Cardiac muscle cell (in vitro differentiated cells and primary cell): Measurements from ENCODE around the gene LIMS1. TPM values are rescaled to one million over a fixed set of nuclear protein-coding genes. Genes with fewer than 3 reads are reported as not detected.
A peak's percentile ranks its signal among the peaks of the same experiment; 100 is the strongest.
"Not testable (repeated sequence)": the region's sequence is repeated elsewhere in the genome, so short reads cannot be mapped to it uniquely, and the experiment has no call there.

Experiments
- DNase-seq, 2 donors: peaks; one replicate each; pipeline versions ENCODE4 v3.0.0 to v3.0.0-alpha.2; 2010 to 2017; ENCODE audit warnings: low read depth in 1 of 2, low spot score in 1 of 2
- H3K27ac ChIP-seq: fragments of 200-600 bp; sonication (generic); 2 replicates; pipeline ENCODE4 v1.5.1; 2016
- H3K27me3 ChIP-seq: fragments of 200-600 bp; sonication (generic); 2 replicates; pipeline ENCODE4 v1.6.0; 2016; ENCODE audit warnings: control low read depth
- H3K36me3 ChIP-seq: fragments of 200-600 bp; sonication (generic); 2 replicates; pipeline ENCODE4 v1.5.1; 2016; ENCODE audit warnings: control low read depth
- H3K4me1 ChIP-seq: fragments of 200-600 bp; sonication (generic); 2 replicates; pipeline ENCODE4 v1.8.1; 2017; ENCODE audit warnings: low read depth, mild to moderate bottlenecking, mixed run types
- H3K4me3 ChIP-seq: fragments of 200-600 bp; sonication (generic); 2 replicates; pipeline ENCODE4 v1.5.1; 2016; ENCODE audit warnings: mild to moderate bottlenecking
- H3K9me3 ChIP-seq: fragments of 200-600 bp; sonication (generic); 2 replicates; pipeline ENCODE4 v1.5.1; 2017; ENCODE audit warnings: low read depth, mild to moderate bottlenecking, control low read depth
- CTCF ChIP-seq: IDR thresholded peaks from 2 replicates; pipeline ENCODE4 v1.5.1; 2012; ENCODE audit warnings: low read depth, mild to moderate bottlenecking, low read length
- polyA plus RNA-seq: library from polyadenylated mRNA; unstranded; fragments of >200 nt; fragmentation: Nextera tagmentation; extraction: Ambion mirVana; gene quantifications from 2 replicates; pipeline ENCODE4 v1.2.1, GENCODE V29; 2016
- total RNA-seq: library from RNA; depleted of rRNA; stranded (reverse); fragments of >200 nt; gene quantifications from 2 replicates; pipeline ENCODE4 v1.2.3, GENCODE V29; 2016

Gene LIMS1
- total and polyA plus RNA-seq, 2 experiments from 2014 or later, result 29.8 to 56.8 TPM

GRCh38 chr2:108691447-108691846, 157.2 kb downstream of the LIMS1 start:
- no peak for TF ChIP-seq CTCF
- H3K9me3 ChIP-seq, result no peaks in the 10 kb centered on the region
- no peak for DNase-seq

GRCh38 chr2:108701208-108701607, 166.9 kb downstream of the LIMS1 start:
- Histone ChIP-seq H3K36me3 (no peaks in the 10 kb centered on the region), H3K27me3 (no peaks in the 10 kb centered on the region), H3K4me1 (peaks cover 11% of the 10 kb centered on the region), H3K4me3 (no peak overlapping the region), H3K27ac (peak overlapping the region; percentile 24), H3K9me3 (no peaks in the 10 kb centered on the region)
- no peak for TF ChIP-seq CTCF
- peak in 1 of 2 donors; percentile 57 for DNase-seq

More at GRCh38 chr2:108691447-108691846, 157.2 kb downstream of the LIMS1 start:
- no peaks in the 10 kb centered on the region for H3K27me3 ChIP-seq
- no peak overlapping the region for H3K27ac ChIP-seq
- no peak overlapping the region for H3K4me3 ChIP-seq
- no peaks in the 10 kb centered on the region for H3K4me1 ChIP-seq
- no peaks in the 10 kb centered on the region for H3K36me3 ChIP-seq

GRCh38 chr2:108701806-108702205, 167.5 kb downstream of the LIMS1 start:
- Histone ChIP-seq H3K9me3 (no peaks in the 10 kb centered on the region), H3K27ac (peak overlapping the region; percentile 24), H3K4me3 (no peak overlapping the region), H3K27me3 (no peaks in the 10 kb centered on the region), H3K4me1 (peaks cover 11% of the 10 kb centered on the region), H3K36me3 (no peaks in the 10 kb centered on the region)
- no peak for DNase-seq
- no peak for TF ChIP-seq CTCF

- Histone ChIP-seq H3K9me3 (no peaks in the 10 kb centered on the region), H3K4me3 (no peak overlapping the region), H3K27me3 (no peaks in the 10 kb centered on the region), H3K4me1 (peaks cover 11% of the 10 kb centered on the region), H3K27ac (no peak overlapping the region), H3K36me3 (no peaks in the 10 kb centered on the region)
- no peak for TF ChIP-seq CTCF
- DNase-seq, result no peak
Observed at GRCh38 chr2:108704871-108705270, 170.6 kb downstream of the LIMS1 start.

GRCh38 chr2:108707300-108707699, 173.0 kb downstream of the LIMS1 start:
- H3K4me3 ChIP-seq, result no peak overlapping the region
- no peak for DNase-seq
- peaks cover under 1% of the 10 kb centered on the region for H3K4me1 ChIP-seq
- TF ChIP-seq CTCF, result no peak
- no peaks in the 10 kb centered on the region for H3K9me3 ChIP-seq
- no peak overlapping the region for H3K27ac ChIP-seq
- no peaks in the 10 kb centered on the region for H3K36me3 ChIP-seq
- no peaks in the 10 kb centered on the region for H3K27me3 ChIP-seq

- H3K27ac ChIP-seq, DNase-seq, H3K4me3 ChIP-seq, H3K4me1 ChIP-seq, H3K36me3 ChIP-seq, H3K9me3 ChIP-seq, H3K27me3 ChIP-seq: not testable (repeated sequence)
Observed at GRCh38 chr2:108716971-108717370, 182.7 kb downstream of the LIMS1 start.
